Measurements from ENCODE around the gene SLC7A10. TPM values are rescaled to one million over a fixed set of nuclear protein-coding genes. Genes with fewer than 3 reads are reported as not detected.
"Not testable (repeated sequence)": the region's sequence is repeated elsewhere in the genome, so short reads cannot be mapped to it uniquely, and the experiment has no call there.

Gene SLC7A10
- total RNA-seq, 4 donors from 2014 or later, result not detected

GRCh38 chr19:33224694-33225457, 774 bp downstream of the SLC7A10 start:
- intact Hi-C loops (cut with DNase I; ENCODE audit: low total_unique reads) (no loop called here), in situ Hi-C loops (cut with MboI; ENCODE audit: low sequenced_read_pairs in 4 of 4) (loop anchor here in 3 of 4 donors (25.0 kb wide), 1 partner anchor 537 kb away; no protein-coding TSS in a partner anchor)
- H3K27ac ChIP-seq, result no peak overlapping the region
- no peaks in the 10 kb centered on the region for H3K4me1 ChIP-seq
- no peaks in the 10 kb centered on the region for H3K36me3 ChIP-seq
- ATAC-seq (no peak), DNase-seq (no peak)
- no peak overlapping the region for H3K4me3 ChIP-seq
- H3K27me3 ChIP-seq, result peaks cover 41 to 62% (median 55%) of the 10 kb centered on the region in 3 donors
- no peak for TF ChIP-seq CTCF (IDR thresholded peaks at IDR 0.05 in 4 of 5, conservative IDR thresholded peaks at IDR 0.05 in 1 of 5)
- TF ChIP-seq POLR2A (IDR thresholded peaks at IDR 0.05), result no peak
- peaks cover 0 to 20% (median 0%) of the 10 kb centered on the region in 3 donors for H3K9me3 ChIP-seq

GRCh38 chr19:33222255-33222654, 3.4 kb downstream of the SLC7A10 start:
- H3K27me3 ChIP-seq, result peaks cover 34 to 41% (median 39%) of the 10 kb centered on the region in 3 donors
- H3K9me3 ChIP-seq; DNase-seq; intact Hi-C loops (cut with DNase I; ENCODE audit: low total_unique reads); H3K4me3 ChIP-seq; H3K27ac ChIP-seq; H3K4me1 ChIP-seq; in situ Hi-C loops (cut with MboI; ENCODE audit: low sequenced_read_pairs in 4 of 4); H3K36me3 ChIP-seq; ATAC-seq: not testable (repeated sequence)

GRCh38 chr19:33221638-33222037, 4.0 kb downstream of the SLC7A10 start:
- Histone ChIP-seq H3K36me3 (no peaks in the 10 kb centered on the region), H3K4me3 (no peak overlapping the region), H3K27ac (no peak overlapping the region), H3K9me3 (no peaks in the 10 kb centered on the region), H3K27me3 (peaks cover 28 to 37% (median 33%) of the 10 kb centered on the region in 3 donors), H3K4me1 (no peaks in the 10 kb centered on the region)
- in situ Hi-C loops (cut with MboI; ENCODE audit: low sequenced_read_pairs in 4 of 4), result no loop called here
- ATAC-seq, result no peak
- no peak for DNase-seq
- TF ChIP-seq POLR2A (IDR thresholded peaks at IDR 0.05), result no peak
- no peak for TF ChIP-seq CTCF (IDR thresholded peaks at IDR 0.05 in 4 of 5, conservative IDR thresholded peaks at IDR 0.05 in 1 of 5)
- intact Hi-C loops (cut with DNase I; ENCODE audit: low total_unique reads), result no loop called here

- intact Hi-C loops (cut with DNase I; ENCODE audit: low total_unique reads), result no loop called here
- no peak overlapping the region for H3K4me3 ChIP-seq
- in situ Hi-C loops (cut with MboI; ENCODE audit: low sequenced_read_pairs in 4 of 4), result no loop called here
- DNase-seq (no peak), ATAC-seq (no peak)
- no peaks in the 10 kb centered on the region for H3K9me3 ChIP-seq
- no peaks in the 10 kb centered on the region for H3K36me3 ChIP-seq
- H3K4me1 ChIP-seq, result no peaks in the 10 kb centered on the region
- H3K27me3 ChIP-seq, result peaks cover 19 to 29% (median 24%) of the 10 kb centered on the region in 3 donors
- no peak overlapping the region for H3K27ac ChIP-seq
- no peak for TF ChIP-seq CTCF (IDR thresholded peaks at IDR 0.05 in 4 of 5, conservative IDR thresholded peaks at IDR 0.05 in 1 of 5)
- no peak for TF ChIP-seq POLR2A (IDR thresholded peaks at IDR 0.05)
Observed at GRCh38 chr19:33220735-33221134, 4.9 kb downstream of the SLC7A10 start.

- intact Hi-C loops (cut with DNase I; ENCODE audit: low total_unique reads) (no loop called here), in situ Hi-C loops (cut with MboI; ENCODE audit: low sequenced_read_pairs in 4 of 4) (no loop called here)
- ATAC-seq (no peak), DNase-seq (no peak)
- Histone ChIP-seq H3K4me3 (no peak overlapping the region), H3K36me3 (no peaks in the 10 kb centered on the region), H3K27ac (no peak overlapping the region), H3K9me3 (no peaks in the 10 kb centered on the region), H3K27me3 (peaks cover 13 to 23% (median 17%) of the 10 kb centered on the region in 3 donors), H3K4me1 (no peaks in the 10 kb centered on the region)
- TF ChIP-seq CTCF (IDR thresholded peaks at IDR 0.05 in 4 of 5, conservative IDR thresholded peaks at IDR 0.05 in 1 of 5) (no peak), POLR2A (IDR thresholded peaks at IDR 0.05) (no peak)
Observed at GRCh38 chr19:33220115-33220514, 5.5 kb downstream of the SLC7A10 start.
